Fibroblast of skin of right quadriceps (primary cell): ENCODE results near the gene XRRA1.
"Not testable (repeated sequence)": the region's sequence is repeated elsewhere in the genome, so short reads cannot be mapped to it uniquely, and the experiment has no call there.

Source experiments
- DNase-seq: peaks from one replicate; pipeline ENCODE4 v3.0.0-alpha.2; 2013

XRRA1 gene

DNA sequence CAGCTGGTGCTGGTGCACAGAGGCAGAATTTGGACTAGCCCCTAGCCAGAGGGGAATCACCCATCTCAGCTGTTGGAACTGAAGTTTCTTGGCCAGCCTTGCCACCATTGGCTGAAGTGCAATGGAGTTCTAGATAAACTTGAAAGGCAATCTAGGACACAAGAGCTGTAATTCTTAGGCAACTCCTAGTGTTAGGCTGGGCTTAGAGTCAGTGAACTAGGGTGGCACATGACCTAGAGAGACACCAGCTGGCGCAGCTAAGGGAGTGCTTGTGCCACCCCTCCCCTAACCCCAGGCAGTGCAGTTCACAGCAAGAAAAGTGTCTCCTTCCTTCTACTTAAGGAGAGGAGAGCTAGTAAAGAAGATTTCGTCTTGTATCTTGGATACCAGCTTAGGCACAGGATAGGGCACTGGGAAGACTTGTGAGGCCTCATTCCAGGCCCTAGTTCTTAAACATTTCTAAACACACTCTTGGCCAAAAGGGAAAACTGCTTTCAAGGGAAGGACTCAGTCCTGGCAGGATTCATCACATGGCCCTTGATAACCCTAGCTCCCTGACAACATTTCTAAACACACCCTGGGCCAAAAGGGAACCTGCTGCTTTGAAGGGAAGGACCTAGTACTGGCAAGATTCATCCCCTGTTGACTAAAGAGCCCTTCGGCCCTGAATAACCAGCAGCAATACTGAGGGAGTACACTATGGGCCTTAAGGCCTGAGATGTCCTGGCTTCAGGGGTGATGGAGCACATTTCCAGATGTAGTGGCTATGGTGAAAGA is 53.4 kb downstream of the XRRA1 start:
- no peak for DNase-seq

DNA sequence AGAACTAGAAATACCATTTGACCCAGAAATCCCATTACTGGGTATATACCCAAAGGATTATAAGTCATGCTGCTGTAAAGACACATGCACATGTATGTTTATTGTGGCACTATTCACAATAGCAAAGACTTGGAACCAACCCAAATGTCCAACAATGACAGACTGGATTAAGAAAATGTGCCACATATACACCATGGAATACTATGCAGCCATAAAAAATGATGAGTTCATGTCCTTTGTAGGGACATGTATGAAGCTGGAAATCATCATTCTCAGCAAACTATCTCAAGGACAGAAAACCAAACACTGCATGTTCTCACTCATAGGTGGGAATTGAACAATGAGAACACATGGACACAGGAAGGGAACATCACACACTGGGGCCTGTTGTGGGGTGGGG is 55.9 kb downstream of the XRRA1 start:
- not testable (repeated sequence) for DNase-seq

DNA sequence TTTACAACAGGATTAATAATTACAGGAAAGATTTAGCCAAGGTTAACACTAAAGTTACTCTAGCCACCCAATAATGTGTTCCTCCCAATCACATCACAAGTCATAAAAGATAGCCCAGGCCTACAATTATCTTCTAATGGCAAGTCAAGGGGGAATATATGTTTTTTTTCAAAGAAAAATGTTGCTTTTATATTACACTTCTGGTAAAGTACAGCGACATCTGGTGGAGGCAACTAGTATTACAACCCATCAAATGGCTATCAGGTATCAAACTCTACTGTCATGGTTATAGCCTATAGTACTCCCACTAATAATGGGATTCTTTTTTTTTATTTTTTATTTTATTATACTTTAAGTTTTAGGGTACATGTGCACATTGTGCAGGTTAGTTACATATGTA is 71.8 kb downstream of the XRRA1 start:
- no peak for DNase-seq

DNA sequence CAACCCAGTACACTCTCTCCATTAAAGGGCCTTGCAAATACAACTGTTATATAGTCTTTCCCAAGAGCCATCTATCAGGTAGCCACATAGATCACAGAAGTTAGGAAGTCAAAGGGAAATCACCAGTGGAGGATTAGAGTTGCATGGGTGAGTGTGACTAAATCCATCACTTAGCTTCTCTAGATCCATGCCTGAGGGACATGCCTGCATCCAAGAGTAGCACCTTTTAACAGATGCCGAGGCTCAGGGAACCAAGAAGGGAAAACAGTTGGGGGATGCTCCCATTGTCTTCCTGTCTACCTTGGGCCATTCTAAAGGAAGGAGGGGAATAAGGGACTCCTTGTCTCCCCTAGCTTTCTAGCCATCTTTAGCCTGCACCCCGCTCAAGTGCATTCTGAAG is 77.9 kb downstream of the XRRA1 start:
- no peak for DNase-seq

DNA sequence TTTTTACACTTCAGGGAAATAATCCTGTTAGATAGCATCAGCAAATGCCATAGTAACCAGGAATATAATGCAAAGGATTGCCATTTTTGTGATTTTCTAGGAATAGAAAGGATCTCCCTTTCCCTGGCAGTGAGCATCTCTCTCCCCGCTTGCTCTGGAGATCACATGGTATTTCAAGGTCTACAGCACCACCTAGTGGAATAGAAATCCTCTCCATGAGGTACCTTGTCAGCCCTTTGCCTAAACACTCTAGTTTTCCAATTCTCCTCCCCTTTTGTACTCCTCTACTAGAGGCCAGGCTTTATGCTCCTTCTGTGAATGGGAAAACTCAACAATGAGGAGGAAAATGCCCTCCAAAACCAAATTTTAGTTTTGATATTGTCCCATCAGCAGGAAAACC is 78.4 kb downstream of the XRRA1 start:
- DNase-seq, result peak; percentile 24

DNA sequence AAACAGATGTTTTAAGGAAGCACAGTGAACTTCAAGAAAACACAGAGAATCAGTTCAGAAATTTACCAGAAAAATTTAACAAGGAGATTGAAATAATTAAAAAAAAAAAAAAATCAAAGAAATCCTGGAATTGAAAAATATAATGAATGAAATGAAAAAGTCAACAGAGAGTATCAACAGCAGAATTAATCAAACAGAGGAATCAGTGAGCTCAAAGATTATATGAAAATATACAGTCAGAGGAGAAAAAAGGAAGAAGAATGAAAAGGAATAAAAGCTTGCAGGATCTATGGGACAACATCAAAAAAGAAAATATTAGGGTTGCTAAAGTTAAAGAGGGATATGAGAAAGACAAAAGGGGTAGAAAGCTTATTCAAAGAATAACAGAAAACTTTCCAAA is 82.3 kb downstream of the XRRA1 start:
- no peak for DNase-seq

DNA sequence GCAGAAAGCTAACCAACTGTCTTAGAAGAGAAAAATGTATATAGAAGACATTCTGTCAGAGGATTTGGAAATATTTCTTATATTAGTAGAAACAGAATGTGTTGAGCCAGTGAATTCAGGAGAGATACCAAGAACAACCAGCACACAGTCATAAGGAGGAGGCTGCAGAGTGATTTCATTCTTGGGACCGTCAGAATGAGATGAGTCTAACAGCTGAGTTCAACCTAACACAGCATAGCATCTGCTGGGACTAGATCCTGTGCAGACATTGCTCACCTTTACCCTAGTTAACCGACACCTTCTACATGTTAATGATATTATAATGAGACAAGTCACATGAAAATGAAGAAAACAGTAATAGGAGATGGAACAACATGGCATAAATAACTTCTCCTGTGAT is 85.5 kb downstream of the XRRA1 start:
- no peak for DNase-seq

DNA sequence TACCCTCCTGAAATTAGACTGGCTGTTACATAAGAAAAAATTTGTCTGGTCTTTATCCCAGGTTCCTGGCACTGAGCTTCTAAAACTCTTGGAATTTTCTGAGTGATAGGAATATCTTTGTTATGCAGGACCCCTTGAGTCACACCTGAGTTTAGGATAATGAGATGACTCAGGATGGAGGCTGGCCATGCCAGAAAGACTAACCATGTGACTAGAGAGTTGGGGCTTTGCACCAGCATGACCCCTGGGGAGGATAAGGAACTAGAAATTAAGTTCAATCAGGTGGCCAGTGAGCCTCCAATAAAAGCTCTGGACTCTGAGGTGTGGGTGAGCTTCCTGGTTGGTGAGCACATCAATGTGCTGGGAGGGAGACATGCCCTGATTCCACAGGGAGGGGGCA is 88.1 kb downstream of the XRRA1 start:
- no peak for DNase-seq

DNA sequence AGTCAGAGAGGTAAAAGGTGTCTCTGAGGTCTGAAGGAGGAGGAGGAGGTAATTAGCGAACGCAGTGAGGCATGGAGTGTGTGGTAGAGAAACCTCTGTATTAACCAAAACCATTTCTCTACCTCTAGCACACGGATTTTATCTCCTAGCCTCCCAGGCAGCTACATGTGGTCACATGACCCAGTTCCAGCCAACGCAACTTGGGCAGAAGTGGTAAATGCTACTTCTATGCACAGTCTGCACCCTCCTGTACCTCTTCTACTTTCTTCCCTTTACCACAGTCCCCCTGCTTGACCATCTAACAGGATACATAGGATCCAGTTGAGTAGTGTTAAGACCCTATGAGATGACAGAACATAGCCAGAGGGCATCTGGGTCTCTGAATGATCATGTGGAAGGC is 95.7 kb downstream of the XRRA1 start:
- no peak for DNase-seq

DNA sequence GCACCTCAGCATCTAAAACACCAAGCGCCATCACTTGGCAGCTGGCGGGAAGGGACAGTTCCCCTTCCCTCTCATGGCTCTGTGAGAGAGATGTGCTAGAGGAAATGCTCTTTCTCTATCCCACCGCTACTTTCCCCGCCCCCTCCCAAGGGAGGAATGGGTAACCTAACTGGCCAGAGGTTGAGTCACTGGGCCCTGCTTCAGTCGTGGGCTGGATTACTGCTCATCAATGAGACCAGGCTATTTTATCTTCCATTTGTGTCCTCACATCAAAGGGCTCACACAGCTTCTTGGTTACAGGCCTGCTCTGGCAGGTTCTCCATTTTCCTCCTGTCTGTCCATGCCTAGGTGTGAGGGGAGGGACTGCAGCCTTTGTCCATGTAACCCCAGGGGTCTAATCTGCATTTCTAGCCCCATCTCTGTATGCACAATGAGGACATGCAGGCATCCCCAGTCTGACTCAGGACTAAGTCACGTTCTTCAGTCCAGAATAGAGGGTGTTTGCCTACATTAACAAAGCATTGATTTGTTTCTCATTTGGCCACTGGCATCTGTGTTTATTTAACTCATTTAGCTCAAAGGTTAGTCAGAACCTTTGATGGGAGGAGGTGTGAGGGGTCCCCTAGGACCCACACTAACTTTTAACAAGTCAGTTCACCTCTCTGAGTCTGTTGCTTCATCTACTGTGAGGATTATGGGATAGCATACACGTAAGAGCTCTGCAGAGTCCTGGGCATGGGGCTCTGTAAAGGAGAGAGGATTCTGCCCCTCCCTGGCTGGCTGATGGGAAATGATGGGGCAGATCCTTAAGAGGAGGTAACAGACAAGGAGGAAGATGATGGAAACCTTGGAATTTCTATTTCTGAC is 99.1 kb downstream of the XRRA1 start:
- peak; percentile 82 for DNase-seq

DNA sequence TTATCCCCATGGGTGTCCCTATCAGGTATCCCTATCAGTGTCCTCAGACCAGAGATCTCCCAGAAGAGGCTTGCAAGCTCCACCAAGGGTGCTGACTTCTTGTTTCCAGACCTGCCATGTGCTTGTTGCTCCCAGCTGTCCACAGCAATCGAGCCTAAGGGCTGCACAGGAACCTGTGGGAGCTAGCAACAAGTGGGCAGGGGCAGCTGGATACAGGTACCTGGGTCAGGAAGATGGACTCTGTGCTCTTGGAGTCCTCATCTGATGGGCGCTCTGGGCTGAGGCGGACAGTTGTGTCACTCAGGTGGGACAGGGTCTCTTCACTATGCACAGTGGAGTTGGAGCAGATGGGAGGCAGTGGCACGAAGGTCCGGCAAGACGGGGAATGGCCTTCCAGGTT is 101.0 kb downstream of the XRRA1 start:
- DNase-seq, result no peak

DNA sequence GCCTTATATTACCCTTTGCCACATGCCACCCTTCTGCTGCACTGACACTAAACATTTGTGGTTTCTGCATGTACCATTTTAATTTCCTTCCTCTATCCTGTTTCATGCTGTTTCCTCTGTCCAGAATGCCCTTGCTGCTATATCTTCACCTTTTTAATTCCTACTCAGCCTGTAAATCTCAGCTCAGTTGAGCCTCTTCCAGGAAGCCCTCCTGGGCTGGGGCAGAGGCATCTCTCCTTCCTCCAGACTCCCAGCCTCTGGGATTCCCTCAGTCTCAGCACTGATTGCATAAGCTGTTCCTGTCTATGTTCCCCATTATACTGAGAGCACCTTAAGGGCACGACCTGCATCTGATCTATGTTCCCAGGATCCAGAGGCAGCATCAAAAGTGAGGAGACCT is 101.5 kb downstream of the XRRA1 start:
- DNase-seq, result no peak

DNA sequence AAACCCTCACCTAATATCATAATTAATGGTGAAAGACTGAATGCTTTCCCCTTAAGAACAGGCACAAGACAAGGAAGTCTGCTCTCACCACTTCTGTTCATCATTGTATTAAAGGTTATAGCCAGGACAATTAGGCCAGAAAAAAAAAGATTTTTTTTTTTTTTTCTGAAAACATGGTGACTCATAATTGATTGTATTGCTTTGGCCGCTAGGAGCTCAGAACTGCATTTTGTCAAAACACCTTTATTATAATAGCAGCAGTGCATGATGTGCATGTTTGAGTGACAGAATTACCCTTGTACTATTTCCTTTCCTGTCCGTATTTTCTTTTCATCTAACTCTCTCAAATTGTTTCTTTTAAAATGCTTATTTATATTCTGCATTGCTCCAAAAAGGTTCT is 102.1 kb downstream of the XRRA1 start:
- DNase-seq, result no peak

DNA sequence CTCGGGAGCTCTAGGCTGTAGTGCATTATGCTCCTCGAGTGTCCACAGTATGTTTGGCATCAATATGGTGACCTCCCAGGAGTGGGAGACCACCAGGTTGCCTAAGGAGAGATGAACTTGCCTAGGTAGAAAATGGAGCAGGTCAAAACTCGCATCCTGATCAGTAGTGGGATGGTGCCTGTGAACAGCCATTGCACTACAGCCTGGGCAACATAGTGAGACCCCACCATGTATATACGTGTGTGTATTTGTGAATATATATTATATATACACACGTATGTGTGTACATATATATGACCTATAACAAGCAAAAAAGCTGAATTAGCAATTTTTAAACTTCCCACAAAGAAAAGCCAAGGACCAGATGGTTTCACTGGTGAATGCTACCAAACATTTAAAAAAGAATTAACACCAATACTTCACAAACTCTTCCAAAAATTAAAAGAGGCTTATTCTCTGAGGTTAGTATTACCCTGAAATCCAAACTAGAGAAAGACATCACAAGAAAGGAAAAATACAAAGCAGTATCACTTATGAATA is 102.8 kb downstream of the XRRA1 start:
- DNase-seq, result no peak

DNA sequence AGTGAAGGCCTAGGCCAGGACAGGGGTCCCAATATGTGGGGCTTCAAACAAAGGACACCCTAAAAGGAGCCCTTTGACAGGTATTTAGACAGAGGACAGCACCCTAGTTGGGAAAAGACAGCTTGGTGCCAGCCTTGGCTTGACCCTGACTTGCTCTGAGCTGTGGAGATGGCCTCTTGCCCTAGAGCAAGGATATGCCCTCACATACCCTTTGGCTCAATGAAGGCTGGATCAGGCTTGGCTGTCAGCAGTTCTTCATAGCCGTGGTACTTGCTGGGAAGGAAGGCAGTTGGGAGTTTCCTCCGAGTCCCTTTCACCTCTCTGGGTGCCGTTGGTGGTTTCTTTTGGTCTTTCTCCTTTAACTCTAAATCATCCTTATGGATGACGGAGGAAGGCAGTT is 104.0 kb downstream of the XRRA1 start:
- no peak for DNase-seq

DNA sequence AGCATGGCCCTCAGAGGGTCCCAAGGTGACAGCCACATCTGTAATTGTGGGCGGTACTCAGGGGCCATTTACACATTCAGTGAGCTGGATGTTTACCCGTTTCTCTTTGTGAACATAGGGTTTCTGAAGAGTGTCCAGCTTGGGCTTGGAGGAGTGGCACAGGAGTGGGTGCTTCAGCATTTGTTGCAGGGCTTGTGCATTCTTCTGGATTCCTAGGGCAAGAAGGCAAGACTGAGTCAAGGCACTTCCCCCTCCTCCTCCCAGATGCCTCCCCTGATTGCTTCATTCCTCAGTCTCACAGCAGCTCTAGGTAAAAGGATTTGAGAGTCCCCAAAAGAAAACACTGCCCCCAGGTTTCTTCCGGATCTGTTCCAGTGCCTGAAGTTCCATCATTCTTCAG is 104.8 kb downstream of the XRRA1 start:
- no peak for DNase-seq

DNA sequence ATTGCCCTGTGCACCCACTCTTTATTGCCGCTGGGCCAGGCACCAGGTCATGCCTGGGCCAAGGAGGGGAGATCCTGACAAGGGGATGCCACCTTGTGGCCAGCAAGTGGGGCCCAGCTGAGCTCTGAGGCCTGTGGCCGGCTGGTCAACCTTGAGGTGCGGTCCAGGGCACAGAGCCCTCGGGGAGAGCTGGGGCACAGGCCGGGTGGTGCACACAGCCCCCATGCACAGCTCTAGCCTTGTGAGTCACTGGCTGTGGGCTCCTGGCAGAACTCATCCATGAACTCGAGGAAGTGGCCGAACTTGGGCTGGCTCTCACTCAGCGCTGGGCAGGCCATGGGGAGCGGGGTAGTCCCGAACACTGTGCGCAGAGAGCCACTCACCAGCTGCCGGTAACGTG is 105.9 kb downstream of the XRRA1 start:
- DNase-seq, result no peak

DNA sequence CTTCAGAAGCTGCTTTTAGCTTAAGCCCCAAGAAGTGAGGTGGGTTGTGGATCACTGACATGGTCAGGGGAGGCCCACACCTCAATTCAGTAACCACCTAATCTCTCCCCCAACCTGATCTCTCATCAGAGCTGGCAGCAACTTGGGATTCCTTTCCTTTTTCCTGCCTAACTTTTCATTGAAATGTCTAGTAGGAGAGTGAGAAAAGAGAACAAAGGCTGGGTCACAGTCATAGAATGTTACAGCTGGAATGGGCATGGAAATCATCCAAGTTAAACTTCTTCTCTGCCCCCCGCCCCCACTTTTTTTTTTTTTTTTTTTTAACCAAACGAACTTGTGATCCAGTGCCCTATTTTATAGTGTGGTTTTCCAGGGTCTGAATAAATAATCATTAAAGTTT is 108.4 kb downstream of the XRRA1 start:
- no peak for DNase-seq

DNA sequence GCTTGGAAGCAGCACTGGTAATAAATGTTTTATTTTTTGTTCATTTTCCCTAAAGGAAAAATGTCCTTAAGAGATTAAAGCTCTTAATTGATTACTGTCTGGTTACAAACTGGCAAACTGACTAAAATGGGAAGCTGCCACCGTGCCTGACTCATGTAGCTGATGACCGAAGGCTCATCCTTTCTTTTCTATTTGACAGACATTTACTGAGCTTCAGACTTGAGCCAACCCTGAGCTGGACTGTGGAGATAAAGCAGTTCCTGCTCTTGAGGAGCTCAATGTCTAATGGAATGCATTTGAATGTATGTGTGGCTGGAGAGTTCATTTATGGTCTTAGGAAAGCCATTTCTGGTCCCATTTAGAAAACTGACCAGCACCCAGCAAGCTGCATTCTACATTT is 108.9 kb downstream of the XRRA1 start:
- no peak for DNase-seq

DNA sequence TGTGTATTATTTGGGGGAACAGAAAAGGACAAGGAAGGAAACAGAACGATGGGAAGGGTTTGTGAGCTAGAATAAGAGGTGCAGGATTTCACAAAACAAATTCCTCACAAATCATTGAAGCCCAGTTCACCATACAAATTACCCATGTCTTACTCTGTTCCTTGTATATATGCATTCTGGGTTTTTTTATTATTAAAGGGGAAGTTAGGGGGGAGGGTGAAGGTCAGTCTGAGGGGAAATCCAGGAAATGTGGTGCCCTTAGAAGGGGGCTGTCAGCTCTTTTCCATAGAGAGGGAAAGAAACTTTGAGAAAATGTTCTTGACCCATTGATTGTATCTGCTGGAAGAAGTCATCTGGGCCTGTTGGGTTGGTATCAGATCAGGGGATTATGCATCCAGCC is 109.4 kb downstream of the XRRA1 start:
- DNase-seq, result no peak

DNA sequence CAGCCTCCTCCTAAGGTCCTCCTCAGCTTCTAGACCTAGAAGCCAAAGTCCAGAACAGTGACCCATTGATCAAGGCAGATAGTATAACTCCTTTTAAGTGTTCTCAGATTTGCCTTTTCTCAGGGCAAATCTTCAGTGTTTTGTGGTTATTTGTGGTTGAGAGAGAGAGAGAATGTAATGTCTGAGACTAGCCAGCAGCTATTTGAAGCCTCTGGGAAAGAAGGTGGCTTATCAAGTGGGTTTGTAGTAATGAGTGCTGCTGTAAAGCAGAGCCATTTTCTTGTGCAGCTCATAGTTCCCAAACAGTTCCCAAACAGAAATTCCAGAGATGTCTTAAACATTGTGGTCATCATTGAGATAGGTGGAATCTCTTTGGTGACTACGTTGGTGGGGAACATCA is 110.7 kb downstream of the XRRA1 start:
- DNase-seq, result no peak

DNA sequence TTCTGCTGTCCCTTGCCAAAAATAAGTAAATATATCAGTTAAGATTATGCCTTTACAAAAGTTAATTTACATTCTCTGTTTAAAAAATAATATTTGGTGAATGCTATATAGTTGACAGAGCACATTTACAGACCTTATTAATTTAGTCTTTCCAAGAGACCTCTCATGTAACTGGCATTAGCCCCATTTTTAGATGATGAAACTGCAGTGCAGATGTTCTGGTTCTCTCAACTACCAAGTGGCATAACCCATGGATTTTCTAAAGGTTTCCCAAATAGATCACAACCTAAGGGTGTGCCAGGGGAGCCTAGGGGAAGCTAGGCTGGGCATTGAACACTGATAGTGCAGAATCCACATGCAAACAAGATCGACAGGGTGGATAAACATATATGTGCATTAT is 111.7 kb downstream of the XRRA1 start:
- no peak for DNase-seq

DNA sequence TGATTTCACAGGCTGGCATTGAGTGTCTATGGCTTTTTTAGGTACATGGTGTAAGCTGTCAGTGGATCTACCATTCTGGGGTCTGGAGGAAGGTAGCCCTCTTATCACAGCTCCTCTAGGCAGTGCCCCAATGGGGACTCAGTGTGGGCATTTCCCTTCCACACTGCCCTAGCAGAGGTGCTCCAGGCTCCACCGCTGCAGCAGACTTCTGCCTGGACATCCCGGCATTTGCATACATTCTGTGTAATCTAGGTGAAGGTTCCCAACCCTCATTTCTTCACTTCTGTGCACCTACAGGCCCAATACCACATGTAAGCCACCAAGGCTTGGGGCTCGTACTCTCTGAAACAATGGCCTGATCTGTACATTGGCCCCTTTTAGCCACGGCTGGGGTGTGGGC is 122.0 kb downstream of the XRRA1 start:
- DNase-seq, result no peak

DNA sequence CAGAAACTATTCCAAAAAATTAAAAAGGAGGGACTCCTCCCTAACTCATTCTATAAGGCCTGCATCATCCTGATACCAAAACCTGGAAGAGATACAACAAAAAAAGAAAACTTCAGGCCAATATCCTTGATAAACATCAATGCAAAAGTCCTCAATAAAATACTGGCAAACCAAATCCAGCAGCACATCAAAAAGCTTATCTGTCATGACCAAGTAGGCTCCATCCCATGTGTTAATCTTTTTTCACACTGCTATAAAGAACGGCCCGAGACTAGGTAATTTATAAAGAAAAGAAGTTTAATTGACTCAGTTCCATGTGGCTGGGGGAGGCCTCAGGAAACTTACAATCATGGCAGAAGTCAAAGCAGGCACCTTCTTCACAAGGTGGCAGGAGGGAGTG is 123.3 kb downstream of the XRRA1 start:
- not testable (repeated sequence) for DNase-seq
